Activated CD4-positive, CD25-positive, alpha-beta regulatory T cell treated with anti-CD3 and anti-CD28 coated beads, Interleukin-2, amount 50 U/mL, for 16 hours (primary cell): Measurements from ENCODE around the gene RBM45.

ENCODE experiments used
- DNase-seq: peaks from one replicate; pipeline ENCODE4 v3.0.0-alpha.2; 2020; ENCODE audit warnings: low read depth, low spot score

Gene RBM45

DNA sequence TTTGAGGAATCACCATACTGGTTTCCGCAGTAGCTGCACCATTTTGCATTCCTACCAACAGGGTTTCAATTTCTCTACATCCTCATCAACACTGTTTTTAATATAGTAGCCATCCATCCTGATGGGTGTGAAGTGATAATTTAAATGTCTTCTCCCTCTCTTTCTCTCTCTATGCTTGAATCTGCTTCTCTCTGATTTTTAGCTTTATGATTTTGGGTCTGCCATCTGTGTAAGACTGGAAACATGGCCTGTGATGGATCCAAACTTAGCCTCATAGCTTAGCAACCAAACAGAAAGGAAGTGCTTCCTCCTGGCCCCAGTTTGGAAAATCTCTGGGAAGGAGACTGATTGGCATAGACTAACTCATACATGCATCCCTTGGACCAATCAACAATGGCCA lies 48.4 kb downstream of the RBM45 start:
- no peak for DNase-seq

- no peak for DNase-seq
These were observed 51.2 kb downstream of the RBM45 start for GRCh38 chr2:178163395-178163794.

DNA sequence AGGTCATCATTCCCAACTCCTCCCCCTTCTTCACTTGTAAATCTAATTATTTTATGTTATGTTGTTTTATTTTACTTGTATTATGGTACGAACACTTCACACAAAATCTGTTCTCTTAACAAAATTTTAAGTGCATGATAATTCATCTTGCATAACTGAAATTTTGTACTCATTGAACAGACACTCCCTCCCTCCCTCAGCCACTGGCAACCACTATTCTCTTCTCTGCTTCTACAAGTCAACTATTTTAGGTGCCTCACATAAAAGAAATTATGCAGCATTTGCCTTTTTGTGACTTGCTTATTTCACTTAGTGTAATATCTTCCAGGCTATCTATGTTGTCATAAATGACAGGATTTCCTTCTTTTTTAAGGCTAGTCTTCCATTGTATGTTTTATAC lies 51.7 kb downstream of the RBM45 start:
- no peak for DNase-seq

- no peak for DNase-seq
These were observed 61.4 kb downstream of the RBM45 start for GRCh38 chr2:178173657-178174056.

GRCh38 chr2:178177066-178177679 lies 64.9 kb downstream of the RBM45 start:
- DNase-seq = no peak
